Astrocyte of the spinal cord (primary cell): ENCODE measurements around the gene DHRSX.

Experiments
- DNase-seq: peaks from one replicate; pipeline ENCODE4 v3.0.0; 2011; ENCODE audit warnings: low read depth, low spot score
- H3K4me3 ChIP-seq: 2 replicates; pipeline ENCODE4 v1.5.1; 2011; ENCODE audit warnings: low read depth, mild to moderate bottlenecking, low read length, moderate library complexity
- CTCF ChIP-seq: IDR thresholded peaks from 2 replicates; pipeline ENCODE4 v1.5.1; 2012; ENCODE audit warnings: low read depth, mild to moderate bottlenecking, low read length, inconsistent platforms
- in situ Hi-C: cut with HindIII; loops from 2 replicates; pipeline ENCODE4 v1.10.0; 2017; ENCODE audit warnings: low sequenced_read_pairs

DHRSX gene

GRCh38 chrX:2489446-2490445 lies 11.0 kb downstream of the DHRSX start:
- in situ Hi-C loops = no loop called here
- H3K4me3 ChIP-seq = no peak overlapping the region
- TF ChIP-seq CTCF = no peak
- DNase-seq = no peak

DNA sequence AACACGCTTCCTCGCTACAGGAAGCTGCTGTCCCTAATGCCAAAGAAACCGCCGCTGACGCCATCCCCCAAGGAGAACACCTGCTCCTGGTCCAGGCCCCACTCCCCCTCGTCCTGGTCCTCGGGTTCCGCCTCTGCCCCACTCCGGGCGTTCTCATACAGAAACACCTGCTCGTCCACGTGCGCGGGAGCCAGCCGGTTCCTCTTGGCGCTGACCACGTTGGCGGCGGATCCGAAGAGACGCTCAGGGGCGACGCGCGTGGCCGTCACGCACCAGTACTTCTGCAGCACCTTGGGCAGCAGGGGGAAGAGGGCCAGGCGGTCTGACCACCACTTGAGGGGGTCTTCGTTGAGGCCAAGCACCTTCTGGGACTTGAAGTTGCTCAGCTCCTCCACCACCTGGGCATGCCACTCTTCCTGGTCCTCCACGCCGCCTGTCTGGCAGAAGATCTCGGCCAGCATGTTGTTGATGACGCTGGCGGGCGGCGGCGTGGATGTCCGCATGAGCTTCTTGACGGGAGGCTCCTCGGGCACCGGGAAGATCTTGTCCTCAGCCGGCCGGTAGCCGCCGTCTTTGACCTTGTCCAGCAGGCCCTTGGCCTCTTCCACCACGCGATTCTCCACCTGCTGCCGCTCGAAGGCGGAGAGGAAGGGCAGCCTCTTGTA lies 12.0 kb downstream of the DHRSX start:
- no peak for DNase-seq
- in situ Hi-C loops = no loop called here
- TF ChIP-seq CTCF = no peak
- no peak overlapping the region for H3K4me3 ChIP-seq

GRCh38 chrX:2487366-2487765 lies 13.4 kb downstream of the DHRSX start:
- H3K4me3 ChIP-seq = no peak overlapping the region
- TF ChIP-seq CTCF = no peak
- in situ Hi-C loops = no loop called here
- DNase-seq = no peak

DNA sequence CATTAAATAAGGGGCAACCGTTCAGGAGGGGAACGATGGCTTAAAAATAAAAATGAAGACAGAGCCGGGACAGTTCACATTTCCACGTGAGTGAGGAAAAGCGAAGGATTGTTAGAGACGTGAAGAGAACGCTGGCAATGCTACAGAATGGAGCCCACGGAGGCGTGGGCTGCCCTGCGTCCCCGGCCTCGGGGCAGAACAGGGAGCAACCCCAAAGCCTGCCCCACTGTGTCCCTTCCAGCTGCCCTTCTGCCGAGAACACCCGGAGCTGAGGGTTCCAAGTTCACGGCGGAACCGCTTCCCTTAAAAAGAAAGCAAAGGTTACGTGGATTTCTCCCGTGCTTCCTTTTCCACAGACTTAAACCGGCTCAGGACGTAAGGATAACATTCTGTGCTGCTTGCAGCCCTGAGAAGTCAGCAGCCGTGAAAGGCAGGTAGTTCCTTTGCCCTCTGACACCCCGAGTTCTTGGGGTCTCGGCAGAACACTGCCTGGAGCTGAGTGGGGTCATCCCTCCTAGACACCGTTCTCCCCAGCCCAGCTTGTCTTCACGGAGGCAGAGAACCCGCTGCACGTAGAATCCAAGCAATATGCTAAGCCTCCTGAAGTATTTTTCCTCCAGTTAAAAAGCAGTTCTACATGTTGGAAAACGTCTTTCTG lies 14.2 kb downstream of the DHRSX start:
- TF ChIP-seq CTCF = no peak
- no peak for DNase-seq
- H3K4me3 ChIP-seq = no peak overlapping the region
- in situ Hi-C loops = no loop called here

GRCh38 chrX:2485789-2486345 lies 14.9 kb downstream of the DHRSX start:
- H3K4me3 ChIP-seq = no peak overlapping the region
- no peak for TF ChIP-seq CTCF
- in situ Hi-C loops = no loop called here
- no peak for DNase-seq
